GM12873 (cell line): ENCODE measurements around the gene SNX5.

Experiments used
- CTCF ChIP-seq: IDR thresholded peaks from 2 replicates; pipeline ENCODE4 v1.5.1; 2012; ENCODE audit warnings: low read depth, mild to moderate bottlenecking, moderate library complexity, low read length, control low read depth; ENCODE audit not compliant: insufficient read depth; ENCODE audit errors: missing control alignments

The SNX5 gene

GRCh38 chr20:17916433-17916891, 52.1 kb downstream of the SNX5 start:
- TF ChIP-seq CTCF, result no peak

DNA sequence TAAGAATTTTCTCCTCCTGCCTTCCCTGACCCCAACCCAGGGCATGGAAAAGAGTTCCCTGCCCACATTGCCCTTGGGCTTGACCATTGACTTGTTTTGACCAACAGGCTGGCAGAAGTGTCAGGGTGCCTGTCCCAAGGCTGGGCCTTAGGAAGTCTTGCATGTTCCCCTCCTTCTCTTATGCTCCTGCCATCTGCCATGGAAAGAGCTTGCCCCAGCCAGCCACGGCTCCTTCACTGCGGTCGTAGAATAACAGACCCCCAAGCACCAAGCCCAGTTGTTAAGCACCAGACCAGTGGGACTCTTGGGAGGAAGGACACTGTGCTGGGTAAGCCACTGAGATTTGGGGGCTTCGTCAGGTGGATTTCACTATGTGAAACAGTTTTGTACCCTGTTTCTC, 53.6 kb downstream of the SNX5 start:
- no peak for TF ChIP-seq CTCF

DNA sequence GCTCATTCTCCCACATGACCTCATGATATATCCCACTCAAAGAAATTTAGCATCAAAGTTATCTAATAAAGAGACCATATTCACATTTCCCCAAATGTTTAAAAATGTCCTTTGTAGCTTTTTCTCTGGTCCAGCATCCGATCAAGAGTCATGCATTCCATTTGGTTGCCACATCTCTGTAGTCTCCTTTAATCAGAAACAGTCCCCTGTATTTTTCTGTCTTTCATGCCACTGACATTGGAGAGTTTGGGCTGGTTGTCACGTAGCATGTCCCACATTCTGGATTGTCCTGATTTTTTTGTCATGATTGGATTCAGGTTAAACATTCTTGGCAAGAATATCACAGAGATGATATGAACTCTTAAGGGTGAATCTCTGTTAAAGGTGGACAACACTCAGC, 55.7 kb downstream of the SNX5 start:
- TF ChIP-seq CTCF, result no peak

GRCh38 chr20:17911927-17912326, 56.7 kb downstream of the SNX5 start:
- TF ChIP-seq CTCF, result no peak

- TF ChIP-seq CTCF, result no peak
These were observed 57.7 kb downstream of the SNX5 start for GRCh38 chr20:17910828-17911294.

DNA sequence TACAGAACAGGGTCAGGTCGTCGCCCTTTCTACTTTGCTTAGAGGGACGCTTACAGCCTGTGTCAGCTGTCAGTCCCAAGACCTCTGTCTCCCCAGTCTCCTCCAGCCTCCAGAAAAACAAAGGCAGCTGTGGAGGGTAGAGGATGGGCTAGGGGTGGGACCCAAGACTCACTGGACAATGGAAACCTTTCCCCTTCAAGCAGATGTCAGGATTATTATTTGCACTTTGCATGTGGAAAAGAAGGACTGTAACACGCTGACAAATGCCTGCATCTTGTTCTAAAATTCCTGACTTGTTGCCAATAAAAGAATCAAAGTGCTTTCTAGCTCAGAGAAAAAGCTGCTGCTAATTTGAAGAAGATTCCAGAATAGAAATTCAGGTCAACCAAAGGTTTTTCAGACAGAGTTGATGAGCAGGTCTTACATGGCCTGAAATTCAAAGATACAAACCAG, 58.7 kb downstream of the SNX5 start:
- no peak for TF ChIP-seq CTCF

GRCh38 chr20:17905544-17905943, 63.0 kb downstream of the SNX5 start:
- no peak for TF ChIP-seq CTCF

GRCh38 chr20:17904027-17904426, 64.6 kb downstream of the SNX5 start:
- no peak for TF ChIP-seq CTCF
